ENCODE data around the gene SRL. TPM values are rescaled to one million over a fixed set of nuclear protein-coding genes. Genes with fewer than 3 reads are reported as not detected.

Gene SRL
- total and polyA plus RNA-seq, 2 of the 13 experiments (the other 11 are each of a cell fraction or from before 2014, with no cell fraction given): 0.05 TPM; not detected in 1

DNA sequence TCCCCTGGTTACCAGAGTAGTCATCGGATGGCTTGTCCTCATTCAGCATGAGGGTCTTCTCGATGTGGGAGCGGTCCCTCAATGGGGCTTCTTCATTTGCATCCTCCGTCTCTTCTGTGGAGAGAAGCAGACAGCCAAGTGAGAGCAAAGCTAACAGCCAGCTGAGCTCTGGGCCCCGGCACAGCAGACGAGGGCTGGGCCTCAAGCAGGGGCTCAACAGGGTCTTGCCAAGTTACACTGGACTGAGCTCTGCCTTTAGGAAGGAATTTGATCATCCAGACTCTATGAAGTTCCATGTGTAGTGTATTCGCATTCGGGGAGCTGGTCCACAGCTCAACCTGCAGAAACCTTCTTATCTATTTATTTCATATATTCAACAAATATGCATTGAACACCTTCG is 37.4 kb downstream of the SRL start (continued):
- TF ChIP-seq, protein P1, sequence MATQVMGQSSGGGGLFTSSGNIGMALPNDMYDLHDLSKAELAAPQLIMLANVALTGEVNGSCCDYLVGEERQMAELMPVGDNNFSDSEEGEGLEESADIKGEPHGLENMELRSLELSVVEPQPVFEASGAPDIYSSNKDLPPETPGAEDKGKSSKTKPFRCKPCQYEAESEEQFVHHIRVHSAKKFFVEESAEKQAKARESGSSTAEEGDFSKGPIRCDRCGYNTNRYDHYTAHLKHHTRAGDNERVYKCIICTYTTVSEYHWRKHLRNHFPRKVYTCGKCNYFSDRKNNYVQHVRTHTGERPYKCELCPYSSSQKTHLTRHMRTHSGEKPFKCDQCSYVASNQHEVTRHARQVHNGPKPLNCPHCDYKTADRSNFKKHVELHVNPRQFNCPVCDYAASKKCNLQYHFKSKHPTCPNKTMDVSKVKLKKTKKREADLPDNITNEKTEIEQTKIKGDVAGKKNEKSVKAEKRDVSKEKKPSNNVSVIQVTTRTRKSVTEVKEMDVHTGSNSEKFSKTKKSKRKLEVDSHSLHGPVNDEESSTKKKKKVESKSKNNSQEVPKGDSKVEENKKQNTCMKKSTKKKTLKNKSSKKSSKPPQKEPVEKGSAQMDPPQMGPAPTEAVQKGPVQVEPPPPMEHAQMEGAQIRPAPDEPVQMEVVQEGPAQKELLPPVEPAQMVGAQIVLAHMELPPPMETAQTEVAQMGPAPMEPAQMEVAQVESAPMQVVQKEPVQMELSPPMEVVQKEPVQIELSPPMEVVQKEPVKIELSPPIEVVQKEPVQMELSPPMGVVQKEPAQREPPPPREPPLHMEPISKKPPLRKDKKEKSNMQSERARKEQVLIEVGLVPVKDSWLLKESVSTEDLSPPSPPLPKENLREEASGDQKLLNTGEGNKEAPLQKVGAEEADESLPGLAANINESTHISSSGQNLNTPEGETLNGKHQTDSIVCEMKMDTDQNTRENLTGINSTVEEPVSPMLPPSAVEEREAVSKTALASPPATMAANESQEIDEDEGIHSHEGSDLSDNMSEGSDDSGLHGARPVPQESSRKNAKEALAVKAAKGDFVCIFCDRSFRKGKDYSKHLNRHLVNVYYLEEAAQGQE (IDR thresholded peaks at IDR 0.05; ENCODE audit: borderline replicate concordance in 1 of 2, low read depth in 1 of 2, low read length in 2 of 2): no peak
- TF ChIP-seq ZNF768 (CRISPR knock-in tag; IDR thresholded peaks at IDR 0.05) (no peak), NFE2L1 (CRISPR knock-in tag; IDR thresholded peaks at IDR 0.05; ENCODE audit: borderline replicate concordance) (no peak), ZNF296 (CRISPR knock-in tag; conservative IDR thresholded peaks at IDR 0.05) (no peak), RCOR2 (CRISPR knock-in tag; IDR thresholded peaks at IDR 0.05) (no peak), KAT8 (CRISPR knock-in tag; IDR thresholded peaks at IDR 0.05) (no peak), CHD2 (IDR thresholded peaks at IDR 0.05; ENCODE audit: low read depth, low read length) (no peak), SMAD1 (CRISPR knock-in tag; IDR thresholded peaks at IDR 0.05; ENCODE audit: borderline replicate concordance, low read depth) (no peak), U2AF2 (IDR thresholded peaks at IDR 0.05; ENCODE audit: low read depth, low read length) (no peak), YEATS4 (CRISPR knock-in tag; IDR thresholded peaks at IDR 0.05; ENCODE audit: borderline replicate concordance) (no peak), KDM5B (CRISPR knock-in tag; IDR thresholded peaks at IDR 0.05; ENCODE audit: borderline replicate concordance) (no peak), ZNF230 (CRISPR knock-in tag; IDR thresholded peaks at IDR 0.05) (no peak)
- TF ChIP-seq, protein P2, sequence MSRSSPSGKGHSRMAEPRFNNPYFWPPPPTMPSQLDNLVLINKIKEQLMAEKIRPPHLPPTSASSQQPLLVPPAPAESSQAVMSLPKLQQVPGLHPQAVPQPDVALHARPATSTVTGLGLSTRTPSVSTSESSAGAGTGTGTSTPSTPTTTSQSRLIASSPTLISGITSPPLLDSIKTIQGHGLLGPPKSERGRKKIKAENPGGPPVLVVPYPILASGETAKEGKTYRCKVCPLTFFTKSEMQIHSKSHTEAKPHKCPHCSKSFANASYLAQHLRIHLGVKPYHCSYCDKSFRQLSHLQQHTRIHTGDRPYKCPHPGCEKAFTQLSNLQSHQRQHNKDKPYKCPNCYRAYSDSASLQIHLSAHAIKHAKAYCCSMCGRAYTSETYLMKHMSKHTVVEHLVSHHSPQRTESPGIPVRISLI (CRISPR knock-in tag; IDR thresholded peaks at IDR 0.05; ENCODE audit: borderline replicate concordance): no peak

All from HepG2 (cell line).